NB4 (cell line): Measurements from ENCODE around the gene BRINP2.

Experiments
- DNase-seq: peaks from one replicate; pipeline ENCODE4 v3.0.0; 2010; ENCODE audit warnings: low read depth
- H3K4me3 ChIP-seq: one replicate; pipeline ENCODE4 v1.5.1; 2011; ENCODE audit warnings: mild to moderate bottlenecking, low read depth, low read length, moderate library complexity
- MAX ChIP-seq: IDR thresholded peaks from 2 replicates; pipeline ENCODE4 v1.6.1; 2011; ENCODE audit warnings: low read depth, low read length
- MYC ChIP-seq: IDR thresholded peaks from 2 replicates; pipeline ENCODE4 v1.6.1; 2011; ENCODE audit warnings: low read depth, low read length
- POLR2A ChIP-seq: IDR thresholded peaks from 2 replicates; pipeline ENCODE4 v1.6.1; 2011; ENCODE audit warnings: mild to moderate bottlenecking; ENCODE audit not compliant: insufficient read length; ENCODE audit errors: extremely low read depth
- TF ChIP-seq, protein P1 (sequence below): IDR thresholded peaks from one replicate; pipeline ENCODE4 v1.5.1; 2012; ENCODE audit warnings: low read depth, low read length

BRINP2 gene

GRCh38 chr1:177185209-177185608 lies 14.5 kb downstream of the BRINP2 start:
- TF ChIP-seq MYC, result no peak
- no peak for TF ChIP-seq POLR2A
- TF ChIP-seq, protein P1, sequence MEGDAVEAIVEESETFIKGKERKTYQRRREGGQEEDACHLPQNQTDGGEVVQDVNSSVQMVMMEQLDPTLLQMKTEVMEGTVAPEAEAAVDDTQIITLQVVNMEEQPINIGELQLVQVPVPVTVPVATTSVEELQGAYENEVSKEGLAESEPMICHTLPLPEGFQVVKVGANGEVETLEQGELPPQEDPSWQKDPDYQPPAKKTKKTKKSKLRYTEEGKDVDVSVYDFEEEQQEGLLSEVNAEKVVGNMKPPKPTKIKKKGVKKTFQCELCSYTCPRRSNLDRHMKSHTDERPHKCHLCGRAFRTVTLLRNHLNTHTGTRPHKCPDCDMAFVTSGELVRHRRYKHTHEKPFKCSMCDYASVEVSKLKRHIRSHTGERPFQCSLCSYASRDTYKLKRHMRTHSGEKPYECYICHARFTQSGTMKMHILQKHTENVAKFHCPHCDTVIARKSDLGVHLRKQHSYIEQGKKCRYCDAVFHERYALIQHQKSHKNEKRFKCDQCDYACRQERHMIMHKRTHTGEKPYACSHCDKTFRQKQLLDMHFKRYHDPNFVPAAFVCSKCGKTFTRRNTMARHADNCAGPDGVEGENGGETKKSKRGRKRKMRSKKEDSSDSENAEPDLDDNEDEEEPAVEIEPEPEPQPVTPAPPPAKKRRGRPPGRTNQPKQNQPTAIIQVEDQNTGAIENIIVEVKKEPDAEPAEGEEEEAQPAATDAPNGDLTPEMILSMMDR, result peak; percentile 17
- H3K4me3 ChIP-seq, result no peak overlapping the region
- no peak for DNase-seq

DNA sequence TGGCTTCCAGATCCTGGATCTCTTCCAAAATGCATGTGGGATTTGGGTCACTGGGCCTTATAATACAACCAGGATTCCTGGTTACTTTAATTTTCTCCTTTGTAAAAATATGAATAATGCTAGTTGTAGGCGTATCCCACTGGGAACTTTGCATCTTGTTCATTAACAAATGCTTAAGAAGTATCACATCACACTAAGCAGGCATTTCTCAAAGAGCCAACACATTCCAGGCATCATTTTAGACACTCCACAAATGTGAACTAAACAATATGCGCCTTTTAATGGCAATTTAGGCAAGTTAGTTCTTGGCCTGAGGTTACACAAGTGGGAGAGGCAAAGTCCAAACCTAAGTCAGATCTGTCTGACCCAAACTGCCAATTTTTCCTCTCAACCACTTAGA lies 15.9 kb downstream of the BRINP2 start:
- H3K4me3 ChIP-seq, result no peak overlapping the region
- no peak for DNase-seq
- TF ChIP-seq MYC (no peak), POLR2A (no peak), MAX (no peak)
- TF ChIP-seq, protein P1, result no peak

GRCh38 chr1:177190308-177190970 lies 19.7 kb downstream of the BRINP2 start:
- DNase-seq, result no peak
- H3K4me3 ChIP-seq, result no peak overlapping the region
- TF ChIP-seq MYC (no peak), MAX (no peak), POLR2A (no peak)
- TF ChIP-seq, protein P1, result no peak

DNA sequence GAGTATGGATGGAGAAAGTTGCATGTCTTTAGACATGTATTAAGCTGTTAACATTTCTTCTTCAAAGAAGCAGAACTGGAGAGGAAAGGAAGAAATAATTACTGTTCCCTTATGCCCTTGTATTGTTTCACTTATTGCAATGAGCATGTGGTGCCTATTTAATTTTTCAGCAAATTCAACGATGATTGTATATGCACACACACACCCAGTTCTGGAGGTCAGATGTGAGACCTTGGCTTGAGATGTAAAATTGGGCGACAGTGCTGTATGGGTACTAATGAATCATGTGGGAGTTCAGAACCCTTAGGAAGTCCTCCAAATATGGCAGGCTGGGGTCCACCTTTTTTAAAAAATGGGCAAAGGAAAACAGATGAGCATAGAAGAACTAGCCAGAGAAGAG lies 27.5 kb downstream of the BRINP2 start:
- no peak for TF ChIP-seq MAX
- TF ChIP-seq, protein P1, result no peak
- no peak for TF ChIP-seq POLR2A
- TF ChIP-seq MYC, result no peak
- H3K4me3 ChIP-seq, result no peak overlapping the region
- DNase-seq, result no peak

GRCh38 chr1:177200290-177200689 lies 29.5 kb downstream of the BRINP2 start:
- H3K4me3 ChIP-seq, result no peak overlapping the region
- TF ChIP-seq POLR2A (no peak), MYC (no peak), MAX (no peak)
- TF ChIP-seq, protein P1, result no peak
- DNase-seq, result no peak

DNA sequence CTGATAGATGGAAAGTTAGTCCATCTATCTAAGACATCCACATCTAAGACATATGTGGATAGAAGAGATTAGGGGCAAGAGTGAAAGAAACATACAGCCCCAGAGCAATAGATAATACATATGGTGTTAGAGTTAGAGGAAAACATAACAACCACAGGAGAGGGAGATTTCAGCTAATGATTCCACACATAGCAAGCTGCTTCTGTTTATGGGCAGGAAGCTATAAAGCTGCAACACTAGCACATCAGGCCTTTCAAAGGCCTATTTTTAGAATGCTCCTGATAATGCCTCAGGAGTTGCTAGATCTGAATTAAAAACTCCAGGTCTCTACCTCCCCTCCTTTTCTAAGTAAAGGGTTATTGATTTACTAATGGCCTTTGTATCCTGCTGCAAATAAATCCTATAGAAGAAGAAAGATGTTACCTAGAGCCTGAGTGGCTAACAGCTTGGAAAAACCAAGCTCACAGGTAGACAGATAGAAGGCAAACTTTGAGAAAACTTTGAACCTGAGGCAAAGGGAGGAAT lies 36.1 kb downstream of the BRINP2 start:
- TF ChIP-seq MAX (no peak), MYC (no peak), POLR2A (no peak)
- TF ChIP-seq, protein P1, result no peak
- no peak for DNase-seq

More for the DNA sequence above, 36.1 kb downstream of the BRINP2 start:
- no peak overlapping the region for H3K4me3 ChIP-seq
